ENCODE results near the gene FBN2. TPM values are rescaled to one million over a fixed set of nuclear protein-coding genes. Genes with fewer than 3 reads are reported as not detected.

Gene FBN2
- total RNA-seq, 1 experiment from 2014 or later: 0.31 TPM

DNA sequence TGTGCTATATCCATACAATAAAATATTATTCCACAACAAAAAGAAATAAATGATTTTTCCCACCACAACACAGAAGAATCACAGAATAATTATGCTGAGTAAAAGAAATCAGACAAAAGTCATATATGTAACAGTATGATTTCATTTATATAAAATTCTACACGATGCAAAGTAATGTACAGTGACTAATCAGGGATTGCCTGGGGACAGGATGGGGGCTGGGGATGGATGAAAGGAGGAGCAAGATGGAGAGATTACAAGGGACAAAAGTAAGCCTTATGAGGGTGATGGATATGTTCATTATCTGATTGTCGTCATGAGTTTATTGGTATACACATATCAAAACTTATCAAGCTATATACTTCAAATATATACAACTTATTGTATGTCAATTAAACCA lies 154.0 kb downstream of the FBN2 start:
- Mint-ChIP-seq H3K4me1 (ENCODE audit: low read depth, unreplicated experiment) (no peaks in the 10 kb centered on the region), H3K27me3 (ENCODE audit: unreplicated experiment) (no peaks in the 10 kb centered on the region), H3K27ac (ENCODE audit: unreplicated experiment) (no peak overlapping the region), H3K36me3 (ENCODE audit: insufficient read depth, unreplicated experiment) (no peaks in the 10 kb centered on the region), H3K9me3 (ENCODE audit: low read depth, unreplicated experiment) (no peaks in the 10 kb centered on the region), H3K4me3 (ENCODE audit: low read depth, unreplicated experiment) (no peak overlapping the region)
- no peak for DNase-seq
- intact Hi-C loops (cut with micrococcal nuclease; ENCODE audit: unreplicated experiment): no loop called here
- TF ChIP-seq, protein P1, sequence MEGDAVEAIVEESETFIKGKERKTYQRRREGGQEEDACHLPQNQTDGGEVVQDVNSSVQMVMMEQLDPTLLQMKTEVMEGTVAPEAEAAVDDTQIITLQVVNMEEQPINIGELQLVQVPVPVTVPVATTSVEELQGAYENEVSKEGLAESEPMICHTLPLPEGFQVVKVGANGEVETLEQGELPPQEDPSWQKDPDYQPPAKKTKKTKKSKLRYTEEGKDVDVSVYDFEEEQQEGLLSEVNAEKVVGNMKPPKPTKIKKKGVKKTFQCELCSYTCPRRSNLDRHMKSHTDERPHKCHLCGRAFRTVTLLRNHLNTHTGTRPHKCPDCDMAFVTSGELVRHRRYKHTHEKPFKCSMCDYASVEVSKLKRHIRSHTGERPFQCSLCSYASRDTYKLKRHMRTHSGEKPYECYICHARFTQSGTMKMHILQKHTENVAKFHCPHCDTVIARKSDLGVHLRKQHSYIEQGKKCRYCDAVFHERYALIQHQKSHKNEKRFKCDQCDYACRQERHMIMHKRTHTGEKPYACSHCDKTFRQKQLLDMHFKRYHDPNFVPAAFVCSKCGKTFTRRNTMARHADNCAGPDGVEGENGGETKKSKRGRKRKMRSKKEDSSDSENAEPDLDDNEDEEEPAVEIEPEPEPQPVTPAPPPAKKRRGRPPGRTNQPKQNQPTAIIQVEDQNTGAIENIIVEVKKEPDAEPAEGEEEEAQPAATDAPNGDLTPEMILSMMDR (IDR thresholded peaks at IDR 0.05; ENCODE audit: unreplicated experiment): no peak
- no TSS peak for BruUV-seq (replicated peaks)
- CTCF ChIA-PET: no interaction called here

GRCh38 chr5:128380337-128380736 lies 157.7 kb downstream of the FBN2 start:
- Mint-ChIP-seq H3K27me3 (ENCODE audit: unreplicated experiment) (no peaks in the 10 kb centered on the region), H3K9me3 (ENCODE audit: low read depth, unreplicated experiment) (no peaks in the 10 kb centered on the region), H3K4me1 (ENCODE audit: low read depth, unreplicated experiment) (no peaks in the 10 kb centered on the region), H3K4me3 (ENCODE audit: low read depth, unreplicated experiment) (no peak overlapping the region), H3K36me3 (ENCODE audit: insufficient read depth, unreplicated experiment) (no peaks in the 10 kb centered on the region), H3K27ac (ENCODE audit: unreplicated experiment) (no peak overlapping the region)
- TF ChIP-seq, protein P1 (IDR thresholded peaks at IDR 0.05; ENCODE audit: unreplicated experiment): no peak
- no TSS peak for BruUV-seq (replicated peaks)
- DNase-seq: no peak
- CTCF ChIA-PET: no interaction called here
- intact Hi-C loops (cut with micrococcal nuclease; ENCODE audit: unreplicated experiment): no loop called here

- H3K4me1 Mint-ChIP-seq (ENCODE audit: low read depth, unreplicated experiment): no peaks in the 10 kb centered on the region
- intact Hi-C loops (cut with micrococcal nuclease; ENCODE audit: unreplicated experiment): no loop called here
- H3K36me3 Mint-ChIP-seq (ENCODE audit: insufficient read depth, unreplicated experiment): no peaks in the 10 kb centered on the region
- H3K27me3 Mint-ChIP-seq (ENCODE audit: unreplicated experiment): no peaks in the 10 kb centered on the region
- BruUV-seq (replicated peaks): no TSS peak
- CTCF ChIA-PET: no interaction called here
- H3K9me3 Mint-ChIP-seq (ENCODE audit: low read depth, unreplicated experiment): no peaks in the 10 kb centered on the region
- no peak overlapping the region for H3K27ac Mint-ChIP-seq (ENCODE audit: unreplicated experiment)
- DNase-seq: no peak
- no peak overlapping the region for H3K4me3 Mint-ChIP-seq (ENCODE audit: low read depth, unreplicated experiment)
- TF ChIP-seq, protein P1 (IDR thresholded peaks at IDR 0.05; ENCODE audit: unreplicated experiment): no peak
These were observed 159.4 kb downstream of the FBN2 start for GRCh38 chr5:128378632-128379031.

GRCh38 chr5:128378196-128378595 lies 159.8 kb downstream of the FBN2 start:
- Mint-ChIP-seq H3K27ac (ENCODE audit: unreplicated experiment) (no peak overlapping the region), H3K36me3 (ENCODE audit: insufficient read depth, unreplicated experiment) (no peaks in the 10 kb centered on the region), H3K9me3 (ENCODE audit: low read depth, unreplicated experiment) (no peaks in the 10 kb centered on the region), H3K4me3 (ENCODE audit: low read depth, unreplicated experiment) (no peak overlapping the region), H3K27me3 (ENCODE audit: unreplicated experiment) (no peaks in the 10 kb centered on the region), H3K4me1 (ENCODE audit: low read depth, unreplicated experiment) (no peaks in the 10 kb centered on the region)
- CTCF ChIA-PET: interaction anchor here (0.6 kb wide), 1 partner anchor 935 kb away, joined by 3 read pairs; no protein-coding TSS in a partner anchor
- TF ChIP-seq, protein P1 (IDR thresholded peaks at IDR 0.05; ENCODE audit: unreplicated experiment): no peak
- intact Hi-C loops (cut with micrococcal nuclease; ENCODE audit: unreplicated experiment): no loop called here
- DNase-seq: no peak
- BruUV-seq (replicated peaks): no TSS peak
